ENCODE measurements around the gene CACNA2D1.
A peak's percentile ranks its signal among the peaks of the same experiment; 100 is the strongest.

The CACNA2D1 gene

GRCh38 chr7:82443547-82444219 is at the start of gene CACNA2D1:
Gene CACNA2D1 (minus strand): TSS chr7:82443777.
- Histone ChIP-seq H3K9me3 (ENCODE audit: low read length) (no peaks in the 10 kb centered on the region), H3K4me1 (ENCODE audit: insufficient read depth, low read length) (peaks cover 11% of the 10 kb centered on the region), H3K36me3 (ENCODE audit: insufficient read depth, low read length) (no peaks in the 10 kb centered on the region), H3K4me3 (ENCODE audit: low read length) (peak within 1 kb of the TSS; percentile 65), H2AFZ (ENCODE audit: low read depth, low read length) (peak within 1 kb of the TSS; percentile 94), H3K27me3 (ENCODE audit: insufficient read depth, low read length) (peaks cover 16% of the 10 kb centered on the region)

DNA sequence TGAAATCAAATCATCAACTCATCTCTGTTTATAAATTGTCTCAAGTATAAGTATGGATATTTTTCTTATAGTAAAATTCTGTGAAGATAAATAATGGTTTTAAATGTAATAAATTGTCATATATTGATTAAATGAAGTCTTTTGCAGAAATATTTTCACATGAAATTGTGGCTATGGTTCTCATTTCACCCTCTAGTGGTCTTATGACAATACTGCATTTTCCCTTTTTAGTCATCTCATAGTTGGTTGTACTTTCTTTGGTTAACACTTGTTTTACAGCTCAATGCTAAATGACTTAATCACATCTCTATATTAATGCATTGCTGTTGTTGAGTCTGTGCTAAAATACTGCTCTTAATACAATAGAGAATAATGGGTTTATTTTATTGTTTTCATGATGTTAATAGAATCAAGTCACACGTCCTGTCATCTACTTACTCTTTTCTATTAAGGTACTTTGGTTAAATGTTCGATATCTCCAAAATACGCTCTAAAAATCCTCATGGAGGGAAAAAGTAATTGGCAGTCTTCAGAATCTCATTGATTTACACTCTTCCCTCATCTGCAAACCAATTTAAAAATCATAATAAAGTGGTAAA is 38.0 kb upstream of the CACNA2D1 start:
- Histone ChIP-seq H3K27me3 (ENCODE audit: insufficient read depth, low read length) (peaks cover 2% of the 10 kb centered on the region), H3K4me1 (ENCODE audit: insufficient read depth, low read length) (no peaks in the 10 kb centered on the region), H3K4me3 (ENCODE audit: low read length) (no peak overlapping the region), H3K9me3 (ENCODE audit: low read length) (no peaks in the 10 kb centered on the region), H2AFZ (ENCODE audit: low read depth, low read length) (no peak overlapping the region), H3K36me3 (ENCODE audit: insufficient read depth, low read length) (no peaks in the 10 kb centered on the region)

DNA sequence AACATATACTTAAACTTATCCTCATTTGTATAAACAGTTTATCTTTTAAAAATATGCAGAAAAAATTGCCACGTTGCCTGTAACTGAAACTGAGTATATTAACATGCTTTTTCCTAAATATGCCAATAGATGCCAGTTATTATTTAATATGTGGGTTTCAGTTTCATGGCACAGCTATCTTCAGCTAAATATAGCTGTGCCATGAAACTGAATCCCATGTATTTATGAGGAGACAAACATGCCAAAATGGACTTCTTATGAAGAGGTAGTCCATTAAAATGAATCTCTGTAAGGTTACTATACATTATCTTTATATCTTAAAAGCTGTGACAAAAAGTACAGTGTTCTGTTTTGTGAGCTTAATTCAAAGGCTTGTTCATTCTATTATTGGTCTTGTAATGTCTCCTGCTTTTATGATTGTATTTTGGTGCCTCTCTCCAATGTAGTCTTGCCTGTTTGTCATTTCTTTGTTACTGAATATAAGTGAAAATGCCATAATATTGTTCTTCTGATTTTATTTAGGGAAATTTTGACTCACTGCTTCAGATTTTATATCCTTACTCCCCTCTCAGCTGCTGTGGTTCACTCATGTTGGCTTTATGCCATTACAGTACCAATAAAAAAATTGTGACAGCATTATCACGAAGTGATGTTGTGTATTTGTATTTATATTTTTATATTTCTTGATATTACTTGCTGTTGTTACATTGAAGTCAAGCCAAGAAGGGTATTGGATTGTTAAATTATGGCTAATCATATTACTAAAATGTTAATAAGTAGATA is 34.3 kb upstream of the CACNA2D1 start:
- Histone ChIP-seq H3K4me3 (ENCODE audit: low read length) (no peak overlapping the region), H3K4me1 (ENCODE audit: insufficient read depth, low read length) (no peaks in the 10 kb centered on the region), H3K27me3 (ENCODE audit: insufficient read depth, low read length) (peaks cover 2% of the 10 kb centered on the region), H3K36me3 (ENCODE audit: insufficient read depth, low read length) (no peaks in the 10 kb centered on the region), H2AFZ (ENCODE audit: low read depth, low read length) (no peak overlapping the region), H3K9me3 (ENCODE audit: low read length) (no peaks in the 10 kb centered on the region)

DNA sequence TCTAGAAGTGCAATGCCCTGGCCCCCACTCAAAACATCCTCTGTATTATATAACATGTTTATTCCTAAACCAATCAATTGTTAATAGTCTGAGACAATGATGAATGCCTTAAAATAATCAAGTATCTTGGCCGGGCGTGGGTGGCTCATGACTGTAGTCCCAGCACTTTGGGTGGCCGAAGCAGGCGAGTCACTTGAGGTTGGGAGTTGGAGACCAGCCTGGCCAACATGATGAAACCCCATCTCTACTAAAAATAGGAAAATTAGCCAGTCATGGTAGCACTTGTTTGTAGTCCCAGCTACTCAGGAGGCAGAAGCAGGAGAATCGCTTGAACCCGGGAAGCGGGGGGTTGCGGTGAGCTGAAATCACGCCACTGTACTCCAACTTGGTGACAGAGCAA is 29.4 kb upstream of the CACNA2D1 start:
- no peak overlapping the region for H2AFZ ChIP-seq (ENCODE audit: low read depth, low read length)
- peaks cover 2% of the 10 kb centered on the region for H3K27me3 ChIP-seq (ENCODE audit: insufficient read depth, low read length)
- no peak overlapping the region for H3K4me3 ChIP-seq (ENCODE audit: low read length)
- no peaks in the 10 kb centered on the region for H3K4me1 ChIP-seq (ENCODE audit: insufficient read depth, low read length)
- H3K9me3 ChIP-seq (ENCODE audit: low read length): no peaks in the 10 kb centered on the region
- no peaks in the 10 kb centered on the region for H3K36me3 ChIP-seq (ENCODE audit: insufficient read depth, low read length)

GRCh38 chr7:82471351-82472020 is 27.9 kb upstream of the CACNA2D1 start:
- Histone ChIP-seq H3K4me1 (ENCODE audit: insufficient read depth, low read length) (no peaks in the 10 kb centered on the region), H3K27me3 (ENCODE audit: insufficient read depth, low read length) (no peaks in the 10 kb centered on the region), H3K36me3 (ENCODE audit: insufficient read depth, low read length) (no peaks in the 10 kb centered on the region), H3K4me3 (ENCODE audit: low read length) (no peak overlapping the region), H3K9me3 (ENCODE audit: low read length) (no peaks in the 10 kb centered on the region), H2AFZ (ENCODE audit: low read depth, low read length) (no peak overlapping the region)

DNA sequence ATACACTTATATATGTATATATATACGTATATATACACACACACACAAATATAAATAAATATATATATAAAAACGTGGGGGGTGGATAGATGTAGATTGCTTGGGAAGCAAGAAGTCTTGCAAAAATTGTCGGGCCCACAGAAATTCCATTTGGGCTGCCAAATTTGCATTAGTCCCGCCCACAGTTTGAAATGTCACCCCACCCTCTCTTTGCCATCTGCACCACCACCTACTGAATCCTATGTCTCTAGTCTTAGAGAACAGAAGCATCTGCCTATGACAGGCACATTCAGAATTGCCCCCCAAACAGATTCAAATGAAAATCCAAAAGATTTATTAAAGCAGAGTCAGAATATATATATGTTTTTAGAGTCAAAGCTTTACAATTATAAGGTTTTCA is 25.6 kb upstream of the CACNA2D1 start:
- Histone ChIP-seq H3K9me3 (ENCODE audit: low read length) (no peaks in the 10 kb centered on the region), H3K4me3 (ENCODE audit: low read length) (no peak overlapping the region)

GRCh38 chr7:82468435-82468834 is 24.9 kb upstream of the CACNA2D1 start:
- no peaks in the 10 kb centered on the region for H3K9me3 ChIP-seq (ENCODE audit: low read length)

More for the DNA sequence above, 25.6 kb upstream of the CACNA2D1 start:
- Histone ChIP-seq H3K36me3 (ENCODE audit: insufficient read depth, low read length) (no peaks in the 10 kb centered on the region), H2AFZ (ENCODE audit: low read depth, low read length) (no peak overlapping the region), H3K4me1 (ENCODE audit: insufficient read depth, low read length) (no peaks in the 10 kb centered on the region), H3K27me3 (ENCODE audit: insufficient read depth, low read length) (no peaks in the 10 kb centered on the region)

GRCh38 chr7:82467020-82467419 is 23.4 kb upstream of the CACNA2D1 start:
- no peak overlapping the region for H3K4me3 ChIP-seq (ENCODE audit: low read length)
- no peaks in the 10 kb centered on the region for H3K4me1 ChIP-seq (ENCODE audit: insufficient read depth, low read length)

More at GRCh38 chr7:82468435-82468834, 24.9 kb upstream of the CACNA2D1 start:
- no peaks in the 10 kb centered on the region for H3K27me3 ChIP-seq (ENCODE audit: insufficient read depth, low read length)
- H3K4me1 ChIP-seq (ENCODE audit: insufficient read depth, low read length): no peaks in the 10 kb centered on the region
- no peak overlapping the region for H3K4me3 ChIP-seq (ENCODE audit: low read length)
- H3K36me3 ChIP-seq (ENCODE audit: insufficient read depth, low read length): no peaks in the 10 kb centered on the region
- no peak overlapping the region for H2AFZ ChIP-seq (ENCODE audit: low read depth, low read length)

DNA sequence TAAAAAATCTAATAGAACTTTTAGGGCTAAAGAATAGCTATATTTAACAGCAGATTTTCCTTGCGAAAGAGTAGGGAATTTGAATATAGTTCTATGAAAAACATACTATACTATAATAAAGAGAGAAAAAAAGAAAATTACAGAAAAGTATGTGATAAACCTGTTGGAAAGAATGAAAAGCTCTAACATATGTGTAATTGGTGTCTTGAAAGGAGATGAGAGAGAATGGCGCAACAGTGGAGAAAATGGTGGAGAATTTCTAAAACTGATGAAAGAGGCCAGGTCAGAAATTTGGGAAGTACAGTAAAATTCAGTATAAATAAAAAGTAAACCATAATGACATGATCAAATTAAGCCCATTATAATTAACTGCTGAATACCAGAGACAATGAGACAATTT is 20.8 kb upstream of the CACNA2D1 start:
- Histone ChIP-seq H3K9me3 (ENCODE audit: low read length) (no peaks in the 10 kb centered on the region), H3K4me3 (ENCODE audit: low read length) (no peak overlapping the region)

More at GRCh38 chr7:82467020-82467419, 23.4 kb upstream of the CACNA2D1 start:
- H2AFZ ChIP-seq (ENCODE audit: low read depth, low read length): no peak overlapping the region
- no peaks in the 10 kb centered on the region for H3K9me3 ChIP-seq (ENCODE audit: low read length)
- no peaks in the 10 kb centered on the region for H3K36me3 ChIP-seq (ENCODE audit: insufficient read depth, low read length)
- no peaks in the 10 kb centered on the region for H3K27me3 ChIP-seq (ENCODE audit: insufficient read depth, low read length)

DNA sequence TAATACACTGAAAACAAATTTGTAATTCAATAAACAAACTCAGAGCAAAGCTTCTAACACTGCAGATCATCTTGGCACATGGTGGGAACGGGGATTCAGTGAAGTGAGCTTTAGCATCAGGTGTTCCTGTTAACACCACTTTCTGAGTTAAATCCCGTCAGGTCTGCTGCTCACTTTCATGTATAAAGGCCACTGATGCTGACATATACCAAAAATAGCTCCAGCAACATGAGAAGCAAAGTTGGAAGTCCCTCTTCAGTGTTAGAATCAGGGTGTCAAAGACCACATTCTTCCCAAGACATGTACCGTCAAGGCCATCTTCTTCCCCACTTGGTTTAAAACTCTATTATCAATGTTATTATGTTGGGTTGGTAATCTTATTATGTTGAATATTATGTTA is 11.7 kb upstream of the CACNA2D1 start:
- Histone ChIP-seq H3K9me3 (ENCODE audit: low read length) (no peaks in the 10 kb centered on the region), H2AFZ (ENCODE audit: low read depth, low read length) (no peak overlapping the region), H3K4me3 (ENCODE audit: low read length) (no peak overlapping the region), H3K4me1 (ENCODE audit: insufficient read depth, low read length) (no peaks in the 10 kb centered on the region), H3K36me3 (ENCODE audit: insufficient read depth, low read length) (no peaks in the 10 kb centered on the region), H3K27me3 (ENCODE audit: insufficient read depth, low read length) (peaks cover 2% of the 10 kb centered on the region)

More for the DNA sequence above, 20.8 kb upstream of the CACNA2D1 start:
- Histone ChIP-seq H3K4me1 (ENCODE audit: insufficient read depth, low read length) (no peaks in the 10 kb centered on the region), H3K27me3 (ENCODE audit: insufficient read depth, low read length) (no peaks in the 10 kb centered on the region), H3K36me3 (ENCODE audit: insufficient read depth, low read length) (no peaks in the 10 kb centered on the region), H2AFZ (ENCODE audit: low read depth, low read length) (no peak overlapping the region)

- H2AFZ ChIP-seq (ENCODE audit: low read depth, low read length): no peak overlapping the region
- H3K4me1 ChIP-seq (ENCODE audit: insufficient read depth, low read length): no peaks in the 10 kb centered on the region
- H3K4me3 ChIP-seq (ENCODE audit: low read length): no peak overlapping the region
- no peaks in the 10 kb centered on the region for H3K9me3 ChIP-seq (ENCODE audit: low read length)
- H3K36me3 ChIP-seq (ENCODE audit: insufficient read depth, low read length): no peaks in the 10 kb centered on the region
- peaks cover 3% of the 10 kb centered on the region for H3K27me3 ChIP-seq (ENCODE audit: insufficient read depth, low read length)
These were observed 7.2 kb upstream of the CACNA2D1 start for GRCh38 chr7:82450759-82451158.

GRCh38 chr7:82449910-82450309 is 6.3 kb upstream of the CACNA2D1 start:
- Histone ChIP-seq H3K4me3 (ENCODE audit: low read length) (no peak overlapping the region), H3K36me3 (ENCODE audit: insufficient read depth, low read length) (no peaks in the 10 kb centered on the region), H3K4me1 (ENCODE audit: insufficient read depth, low read length) (no peaks in the 10 kb centered on the region), H3K27me3 (ENCODE audit: insufficient read depth, low read length) (peaks cover 10% of the 10 kb centered on the region), H2AFZ (ENCODE audit: low read depth, low read length) (no peak overlapping the region), H3K9me3 (ENCODE audit: low read length) (no peaks in the 10 kb centered on the region)

DNA sequence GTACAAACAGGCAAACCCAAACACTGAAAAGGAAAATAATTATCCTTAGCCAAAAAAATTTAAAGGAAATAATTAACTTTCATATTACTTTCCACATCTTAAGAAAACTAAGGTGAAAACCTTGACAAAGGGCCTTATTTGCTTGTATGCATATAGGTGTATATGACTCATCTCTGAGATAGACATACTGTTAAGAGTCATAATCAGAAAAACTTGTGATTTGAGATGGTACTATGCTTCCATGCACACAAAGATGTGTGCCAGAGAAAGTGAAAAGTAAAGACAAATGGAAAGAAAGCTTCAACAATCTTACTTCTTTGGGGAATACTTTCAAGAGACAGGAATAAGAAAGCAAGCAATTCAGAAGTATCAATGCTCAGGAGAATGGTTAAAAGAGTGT is 3.3 kb upstream of the CACNA2D1 start:
- H3K36me3 ChIP-seq (ENCODE audit: insufficient read depth, low read length): no peaks in the 10 kb centered on the region
- H3K4me3 ChIP-seq (ENCODE audit: low read length): no peak overlapping the region
- peaks cover 13% of the 10 kb centered on the region for H3K27me3 ChIP-seq (ENCODE audit: insufficient read depth, low read length)
- H2AFZ ChIP-seq (ENCODE audit: low read depth, low read length): no peak overlapping the region
- H3K4me1 ChIP-seq (ENCODE audit: insufficient read depth, low read length): peaks cover 11% of the 10 kb centered on the region
- H3K9me3 ChIP-seq (ENCODE audit: low read length): no peaks in the 10 kb centered on the region

All from neuron (in vitro differentiated cells).